GM12892 (cell line): ENCODE measurements around the gene SNCG.

Experiments used
- POLR2A ChIP-seq: IDR thresholded peaks from 2 replicates; pipeline ENCODE4 v1.6.1; 2011; ENCODE audit warnings: low read depth, low read length, control low read depth
- POLR2AphosphoS5 ChIP-seq: IDR thresholded peaks from 2 replicates; pipeline ENCODE4 v1.6.1; 2011; ENCODE audit warnings: low read depth, low read length, control low read depth

DNA sequence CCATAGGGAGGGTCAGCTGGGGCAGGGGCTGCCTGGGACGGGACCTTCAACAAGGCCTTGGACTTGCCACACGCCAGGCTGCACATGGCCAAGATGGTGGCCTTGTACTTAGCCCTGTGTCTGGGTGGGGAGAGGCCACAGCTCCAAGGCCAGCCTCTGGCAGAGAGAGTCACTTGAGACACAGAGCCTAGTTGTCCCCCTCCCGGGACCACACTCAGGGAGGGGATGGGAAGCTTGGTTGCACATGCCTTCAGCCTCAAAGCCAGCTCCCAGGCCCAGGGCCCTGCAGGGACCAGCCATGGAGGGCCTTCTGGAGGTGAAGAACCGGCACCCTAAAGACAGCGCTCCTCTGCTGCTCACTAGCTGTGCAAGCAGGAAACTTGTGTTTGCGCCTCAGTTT is 17.7 kb upstream of the SNCG start:
- TF ChIP-seq POLR2A (no peak), POLR2AphosphoS5 (no peak)
